NCI-H1417 (cell line): ENCODE results near the gene AOAH.

Experiments used
- DNase-seq, 3 experiments: peaks; one replicate each; lab custom pipeline; 2025; lab: John Stamatoyannopoulos, UW

Gene AOAH, protein sequence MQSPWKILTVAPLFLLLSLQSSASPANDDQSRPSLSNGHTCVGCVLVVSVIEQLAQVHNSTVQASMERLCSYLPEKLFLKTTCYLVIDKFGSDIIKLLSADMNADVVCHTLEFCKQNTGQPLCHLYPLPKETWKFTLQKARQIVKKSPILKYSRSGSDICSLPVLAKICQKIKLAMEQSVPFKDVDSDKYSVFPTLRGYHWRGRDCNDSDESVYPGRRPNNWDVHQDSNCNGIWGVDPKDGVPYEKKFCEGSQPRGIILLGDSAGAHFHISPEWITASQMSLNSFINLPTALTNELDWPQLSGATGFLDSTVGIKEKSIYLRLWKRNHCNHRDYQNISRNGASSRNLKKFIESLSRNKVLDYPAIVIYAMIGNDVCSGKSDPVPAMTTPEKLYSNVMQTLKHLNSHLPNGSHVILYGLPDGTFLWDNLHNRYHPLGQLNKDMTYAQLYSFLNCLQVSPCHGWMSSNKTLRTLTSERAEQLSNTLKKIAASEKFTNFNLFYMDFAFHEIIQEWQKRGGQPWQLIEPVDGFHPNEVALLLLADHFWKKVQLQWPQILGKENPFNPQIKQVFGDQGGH

DNA sequence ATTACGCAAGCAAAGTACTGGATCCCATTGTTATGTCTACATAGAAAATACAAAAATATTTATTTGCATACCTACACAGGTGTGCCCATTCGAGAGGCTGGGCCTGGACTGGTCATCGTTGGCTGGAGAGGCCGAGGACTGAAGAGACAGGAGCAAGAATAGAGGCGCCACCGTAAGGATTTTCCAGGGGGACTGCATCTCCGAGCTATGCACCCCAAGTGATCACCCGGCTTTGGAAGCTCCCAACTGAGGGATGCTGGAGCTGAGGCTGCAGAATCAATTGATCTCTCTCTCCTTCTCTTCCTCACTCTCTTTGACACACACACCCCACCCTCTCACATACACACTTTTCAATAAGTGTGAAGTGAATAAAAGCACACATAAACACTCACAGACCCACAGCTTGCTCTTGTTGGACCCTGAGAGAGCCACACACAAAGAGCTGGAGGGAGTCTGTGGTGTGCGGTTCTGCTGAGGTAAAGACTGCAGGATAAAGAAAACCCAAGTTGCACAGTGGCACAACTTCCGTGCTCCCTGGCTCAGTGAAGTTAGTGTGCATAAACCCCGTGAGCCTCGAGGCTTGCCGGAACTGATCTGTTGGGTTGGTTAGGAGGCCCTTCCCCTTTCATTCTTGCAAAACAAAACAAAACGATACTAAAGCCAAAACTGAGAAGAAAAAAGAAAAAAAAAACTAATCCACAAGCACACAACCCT, at the start of gene AOAH:
TSS of gene AOAH (minus strand) at position 544 of the 714 bp plus-strand sequence. CDS start at position 198, 346 bp downstream.
- no peak for DNase-seq

DNA sequence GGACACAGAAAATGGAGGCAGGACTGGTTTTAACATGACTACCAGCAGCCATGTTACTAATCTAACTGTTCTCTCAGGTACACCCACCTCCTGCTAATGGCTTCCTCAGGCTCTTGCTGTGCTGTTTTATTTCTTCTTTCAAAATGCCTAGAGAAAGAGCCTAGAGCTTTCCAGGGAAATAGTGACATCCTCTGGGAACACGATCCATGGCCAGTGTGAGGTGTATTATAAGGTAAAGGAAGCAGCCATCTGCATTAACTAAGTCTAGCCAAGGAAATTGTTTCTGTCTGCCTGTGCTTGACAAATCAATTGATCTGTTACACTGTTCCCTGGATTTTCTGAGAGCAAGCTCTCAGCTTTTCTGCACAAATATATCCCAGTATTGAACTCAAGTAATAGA, 42.2 kb upstream of the AOAH start:
- no peak for DNase-seq

DNA sequence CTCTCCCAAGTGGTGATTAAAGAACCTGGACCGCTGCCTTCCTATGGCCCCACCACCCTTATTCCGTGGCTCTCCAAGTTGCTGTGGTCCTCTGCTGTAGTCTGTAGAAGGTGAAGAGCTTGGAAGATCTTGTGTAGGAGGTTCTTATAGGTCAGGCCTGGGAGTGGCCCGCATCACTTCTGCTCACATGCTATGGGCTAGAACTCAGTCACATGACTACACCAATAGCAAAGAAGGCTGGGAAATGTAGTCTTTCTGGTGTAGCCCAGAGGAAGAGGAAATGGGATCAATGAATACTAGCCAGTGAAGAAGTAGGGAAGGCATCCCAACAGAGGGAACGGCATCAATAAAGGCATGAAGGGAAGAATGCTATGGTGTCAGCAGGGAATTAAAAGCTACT, 41.3 kb upstream of the AOAH start:
- no peak for DNase-seq

DNA sequence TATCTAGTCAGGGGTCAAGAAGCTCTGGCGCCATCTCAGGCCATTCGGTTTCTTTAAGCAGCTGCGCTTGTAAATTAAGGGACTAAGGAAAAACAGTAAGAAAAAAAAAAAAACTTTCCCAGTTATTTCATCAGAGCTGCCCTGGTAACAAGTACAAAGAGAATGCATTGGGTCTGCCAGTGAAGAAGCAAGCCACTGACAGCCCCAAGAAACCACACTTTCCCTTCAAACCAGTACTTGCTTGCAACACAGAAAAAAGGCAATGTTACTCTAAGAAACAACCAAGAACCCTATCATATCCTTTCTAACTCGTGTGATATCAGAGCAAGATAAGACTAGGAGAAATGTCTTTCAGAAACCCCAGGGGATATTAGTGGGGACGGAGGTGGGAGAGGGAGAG, 40.6 kb upstream of the AOAH start:
- no peak for DNase-seq

DNA sequence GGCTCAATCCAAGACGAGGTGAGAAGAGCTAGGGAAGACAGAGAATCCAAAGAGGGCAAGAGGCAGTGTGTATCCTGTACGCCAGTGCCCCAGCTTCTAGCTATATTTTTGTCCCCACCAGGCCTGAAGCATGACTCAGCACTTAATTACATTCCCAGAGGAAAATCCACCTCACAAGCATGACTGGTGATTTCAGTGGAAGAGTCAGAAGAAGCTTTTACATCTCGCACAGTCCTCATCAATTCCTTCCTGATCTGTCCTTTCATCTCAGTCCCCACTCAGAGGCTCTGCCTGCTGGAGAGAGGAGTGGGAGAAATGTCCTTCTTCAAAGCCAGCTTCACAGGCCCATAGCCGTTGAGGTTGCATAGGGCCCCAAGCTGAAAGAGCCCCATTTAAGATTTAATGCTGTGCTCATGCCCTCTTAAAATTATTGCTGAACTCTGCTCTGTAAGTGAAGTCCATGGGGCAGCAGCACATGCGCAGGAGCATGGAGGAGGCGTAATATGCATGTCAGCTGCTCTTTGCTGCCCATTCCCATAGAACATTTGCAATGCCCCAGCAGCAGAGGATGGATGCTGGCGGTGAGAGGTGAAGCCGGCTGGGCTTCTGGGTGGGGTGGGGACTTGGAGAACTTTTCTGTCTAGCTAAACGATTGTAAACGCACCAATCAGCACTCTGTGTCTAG, 39.0 kb upstream of the AOAH start:
- peak in 1 of 3 experiments; percentile 25 for DNase-seq

DNA sequence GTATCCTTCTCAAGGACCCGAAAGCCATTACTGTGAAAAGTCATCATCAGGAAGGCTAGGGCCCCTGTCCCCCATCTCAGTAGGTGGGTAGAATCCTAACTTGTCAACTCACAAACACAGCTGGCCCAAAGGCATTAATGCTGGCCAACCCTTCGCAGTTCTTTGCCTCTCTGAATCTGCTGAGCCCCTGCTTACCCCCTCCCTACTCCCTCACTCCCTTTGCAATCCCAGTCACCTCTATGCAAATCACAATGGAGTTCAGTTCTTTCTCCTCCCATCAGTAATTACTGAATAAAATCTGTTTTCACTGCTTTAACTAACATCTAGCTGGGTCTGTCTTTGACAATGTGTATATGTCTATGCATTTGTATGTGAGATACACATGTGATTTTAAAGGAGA, 38.1 kb upstream of the AOAH start:
- DNase-seq = no peak

DNA sequence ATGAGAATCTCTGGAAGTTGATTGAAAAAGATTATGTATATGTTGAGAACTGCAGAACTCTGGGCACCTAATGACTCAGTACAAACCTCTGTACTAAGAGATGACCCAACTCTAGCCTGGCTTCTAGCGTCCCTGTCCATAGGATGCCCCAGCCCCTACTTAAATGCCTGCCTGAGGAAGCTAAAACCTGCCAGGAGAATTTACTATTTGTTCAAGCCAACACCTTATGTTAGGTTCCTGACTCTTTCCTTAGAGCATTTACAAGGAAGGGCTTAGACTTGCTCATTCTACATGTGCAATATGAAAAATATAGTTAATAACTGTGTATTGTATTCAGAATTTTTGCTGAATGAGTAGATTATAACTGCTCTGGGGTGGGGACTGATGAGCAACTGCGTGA, 37.5 kb upstream of the AOAH start:
- no peak for DNase-seq

DNA sequence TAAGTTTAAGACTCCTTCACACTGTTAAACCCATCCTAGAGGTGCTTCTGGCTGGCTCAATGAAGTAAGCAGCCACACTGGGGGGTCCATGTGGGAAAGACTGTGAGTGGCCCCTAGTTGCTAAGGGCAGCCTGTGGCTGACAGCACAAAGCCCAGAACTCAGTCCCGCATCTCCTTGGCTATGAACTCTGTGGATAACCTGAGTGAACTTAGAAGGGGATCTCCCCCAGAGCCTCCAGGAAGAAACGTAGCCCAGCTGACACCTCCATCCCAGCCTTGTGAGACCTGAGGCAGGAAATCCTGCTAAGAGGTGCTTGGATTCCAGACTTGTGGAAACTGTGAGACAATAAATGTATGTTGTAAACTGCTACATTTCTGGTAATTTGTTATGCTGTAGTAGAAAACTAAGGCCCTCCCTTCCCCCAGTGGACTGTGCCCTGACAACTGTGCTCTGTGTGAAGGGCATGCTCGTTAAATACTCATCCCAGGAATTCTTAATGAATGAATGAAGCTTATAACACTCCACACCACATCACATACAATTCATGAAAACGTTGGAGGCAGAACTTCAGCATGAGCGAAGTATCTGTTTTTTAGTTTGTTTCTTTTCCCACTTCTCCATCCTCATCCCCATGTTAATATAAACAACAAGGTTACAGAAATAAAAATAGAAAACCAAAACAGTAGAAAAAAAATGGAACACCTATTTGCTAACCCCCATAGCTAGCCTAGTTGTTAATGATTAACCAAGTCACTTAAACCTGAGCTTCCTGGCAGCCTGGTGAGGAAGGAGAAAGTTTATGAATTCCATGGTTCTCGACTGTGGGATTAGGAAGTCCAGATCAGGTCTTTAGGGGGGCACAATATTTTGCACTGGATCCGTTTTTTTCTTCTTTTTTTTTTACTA, 36.8 kb upstream of the AOAH start:
- DNase-seq = no peak

DNA sequence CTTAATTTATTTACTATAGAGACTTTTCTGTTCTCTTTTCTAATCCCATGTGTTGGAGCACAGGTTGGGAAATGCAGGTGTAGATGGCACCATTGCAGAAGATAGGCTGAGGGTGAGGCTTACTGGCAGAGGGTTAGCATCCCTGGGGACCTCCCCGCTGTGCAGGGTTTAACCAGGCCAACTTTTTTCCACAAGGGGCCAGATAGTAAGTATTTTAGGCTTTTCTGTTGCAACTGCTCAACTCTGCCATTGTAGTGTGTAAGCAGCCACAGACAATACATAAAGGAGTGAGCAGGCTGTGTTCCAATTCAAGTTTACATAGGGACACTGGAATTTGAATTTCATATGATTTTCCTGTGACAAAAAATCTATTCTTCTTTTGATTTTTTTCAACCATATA, 34.6 kb upstream of the AOAH start:
- no peak for DNase-seq

DNA sequence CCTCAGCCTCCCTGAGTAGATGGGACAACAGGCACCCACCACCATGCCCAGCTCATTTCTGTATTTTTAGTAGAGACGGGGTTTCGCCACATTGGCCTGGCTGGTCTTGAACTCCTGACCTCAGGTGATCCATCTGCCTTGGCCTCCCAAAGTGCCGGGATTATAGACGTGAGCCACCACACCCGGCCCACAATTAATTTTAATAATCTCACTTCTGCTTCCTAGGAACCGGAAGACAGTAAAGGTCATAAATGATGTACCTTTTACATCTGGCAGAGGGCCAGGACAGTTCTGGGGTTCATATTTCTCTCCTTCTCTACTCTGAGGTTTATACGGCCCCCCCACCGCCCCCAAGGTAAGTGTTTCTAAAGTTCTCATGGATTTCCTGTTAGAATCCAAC, 31.2 kb upstream of the AOAH start:
- DNase-seq = no peak

DNA sequence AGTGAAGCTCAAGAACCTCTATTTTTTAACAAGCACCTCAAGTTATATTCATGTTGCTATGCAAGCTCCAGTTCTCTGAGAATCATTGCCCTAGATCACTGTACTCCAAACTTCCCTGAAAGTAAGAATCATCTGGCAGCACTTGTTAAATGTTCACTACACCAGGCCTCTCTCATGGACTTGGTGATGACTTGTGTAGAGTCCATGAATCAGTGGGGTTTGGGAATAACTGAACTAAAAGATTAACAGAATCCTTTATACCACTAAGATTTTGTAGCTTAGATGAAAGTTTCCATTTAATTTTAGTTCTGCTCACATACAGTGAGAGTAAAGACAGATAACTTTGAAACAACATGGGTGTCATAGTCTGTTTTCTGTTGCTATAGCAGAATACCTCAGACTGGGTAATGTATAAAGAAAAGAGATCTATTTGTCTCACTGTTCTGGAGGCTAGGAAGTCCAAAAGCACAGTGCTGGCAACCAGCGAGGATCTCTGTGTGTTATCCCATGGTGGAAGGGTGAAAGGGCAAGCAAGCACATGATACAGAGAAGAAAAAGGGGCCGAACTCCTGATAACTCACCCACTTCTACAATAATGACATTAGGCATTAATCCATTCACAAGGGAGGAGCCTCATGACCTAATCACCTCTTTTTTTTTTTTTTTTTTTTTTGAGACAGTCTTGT, 27.9 kb upstream of the AOAH start:
- DNase-seq = no peak

DNA sequence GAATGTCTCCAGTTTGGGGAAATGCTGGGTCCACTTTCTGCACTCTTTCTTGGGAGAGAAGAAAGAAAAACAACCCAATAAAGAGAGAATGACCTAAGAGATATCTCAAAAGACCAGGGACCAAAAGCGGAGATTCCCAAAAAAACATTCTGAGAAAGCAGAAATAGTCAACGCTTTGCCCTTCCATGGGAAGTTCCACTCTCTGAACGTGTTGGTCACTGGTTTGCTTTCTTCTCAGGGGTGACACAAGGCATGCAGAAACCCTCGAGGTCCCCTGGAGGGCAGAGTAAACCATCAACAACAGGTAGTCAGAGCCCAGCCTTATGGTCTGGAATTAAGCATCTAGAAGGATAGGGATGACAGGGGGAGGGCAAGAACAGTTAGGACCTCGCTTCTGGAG, 26.2 kb upstream of the AOAH start:
- DNase-seq = no peak

DNA sequence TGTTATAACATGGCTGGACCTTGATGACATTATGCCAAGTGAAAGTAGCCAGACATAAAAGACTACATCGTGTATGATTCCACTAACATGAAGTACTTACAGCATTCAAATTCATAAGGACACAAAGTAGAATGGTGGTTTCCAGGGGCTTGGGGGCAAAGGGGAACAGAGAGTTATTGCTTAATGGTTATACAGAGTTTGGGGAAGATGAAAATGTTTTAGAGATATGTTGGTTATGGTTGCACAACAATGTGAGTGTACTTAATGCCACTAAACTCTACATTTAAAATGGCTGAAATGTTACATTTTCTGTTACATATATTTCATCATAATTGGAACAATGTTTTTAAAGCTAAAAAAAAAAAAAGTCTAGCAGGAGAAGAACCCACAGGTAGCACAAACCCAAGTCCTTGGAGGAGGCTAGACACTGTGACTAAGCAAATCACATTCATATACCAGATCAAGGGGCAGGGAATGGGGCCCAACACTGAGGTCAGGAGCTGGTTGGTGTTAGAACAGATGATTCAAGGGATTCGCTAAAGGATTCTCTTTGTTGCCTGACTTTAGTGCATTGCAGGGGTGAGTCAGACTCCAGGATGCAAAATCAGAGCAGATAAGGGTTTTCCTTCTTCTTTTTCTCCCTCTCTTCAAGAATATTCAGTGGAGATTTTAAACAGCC, 25.1 kb upstream of the AOAH start:
- DNase-seq = no peak

DNA sequence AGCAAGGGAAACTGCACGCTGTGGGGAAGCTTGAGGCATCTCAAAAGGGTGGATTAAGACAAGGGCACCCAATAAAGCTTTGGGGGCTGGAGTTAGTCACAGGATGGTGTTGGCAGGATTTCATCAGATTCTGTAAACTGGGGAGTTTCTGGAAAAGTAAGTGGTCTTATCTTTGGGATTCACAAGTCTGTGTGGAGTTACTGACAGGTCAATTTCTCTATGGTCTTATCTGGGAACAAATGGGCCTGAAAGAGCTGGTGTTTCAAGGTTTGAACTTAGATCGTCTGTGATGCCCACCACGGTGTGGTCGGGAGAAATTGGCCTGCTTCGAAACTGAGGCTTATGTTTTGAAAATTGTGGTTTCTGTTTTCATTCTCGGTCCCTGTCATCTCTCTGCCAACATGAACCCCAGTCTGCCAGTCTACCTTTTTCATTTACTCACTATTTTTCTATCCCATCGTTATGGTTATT, 23.8 kb upstream of the AOAH start:
- no peak for DNase-seq

DNA sequence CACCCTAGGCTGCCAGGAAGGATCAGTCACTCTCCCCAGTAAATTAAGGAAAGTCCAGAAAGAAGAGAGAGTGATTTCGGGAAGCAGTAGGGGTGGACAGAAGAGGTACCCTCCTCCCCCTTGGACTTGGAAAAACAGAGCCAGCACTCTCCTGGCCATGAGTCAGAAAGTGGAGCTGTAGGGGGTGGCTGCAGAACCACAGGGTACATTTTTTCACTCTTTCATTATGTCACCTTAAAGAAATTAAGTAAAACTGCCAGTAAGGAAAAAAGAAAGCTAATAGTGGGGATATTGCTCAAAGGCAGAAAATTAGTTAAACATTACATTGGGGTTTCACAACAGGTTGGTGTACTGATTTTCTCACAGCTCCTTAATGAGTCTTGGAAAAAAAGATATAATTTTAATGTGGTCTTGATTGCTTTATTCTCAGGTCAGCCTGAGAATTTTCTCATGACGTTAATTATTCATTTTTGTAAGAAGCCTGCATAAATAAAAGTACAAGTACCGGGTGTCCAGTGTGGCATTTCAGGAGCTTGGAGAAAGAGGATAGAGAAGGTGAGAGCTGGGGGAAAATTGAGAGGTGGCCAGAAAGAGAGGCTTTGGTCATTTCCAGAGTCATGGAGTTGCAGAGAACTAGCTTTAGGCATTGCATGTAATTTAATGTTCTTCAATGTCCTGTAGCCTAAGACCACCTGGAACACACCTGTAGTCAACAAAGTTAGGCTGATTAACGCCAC, 23.2 kb upstream of the AOAH start:
- DNase-seq = no peak

DNA sequence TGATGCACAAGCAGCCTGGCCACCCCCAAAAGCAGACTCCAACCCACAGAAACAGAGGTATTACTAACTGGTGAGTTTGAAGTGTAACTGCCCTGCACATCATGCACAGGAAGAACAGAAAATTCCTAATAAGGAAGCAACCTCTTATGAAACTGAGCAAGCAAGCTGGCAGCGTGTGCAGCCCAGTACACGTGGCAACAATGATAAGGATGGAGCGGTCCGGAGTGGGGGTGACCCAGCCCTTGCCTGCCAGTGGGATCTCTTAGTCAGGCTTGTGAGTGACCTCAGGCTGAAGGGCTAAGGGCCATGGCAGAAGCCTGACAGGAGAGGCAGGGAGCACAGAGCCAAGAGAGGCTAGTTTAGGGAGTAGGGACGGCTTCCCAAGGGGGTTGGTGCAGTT, 22.1 kb upstream of the AOAH start:
- DNase-seq = no peak

DNA sequence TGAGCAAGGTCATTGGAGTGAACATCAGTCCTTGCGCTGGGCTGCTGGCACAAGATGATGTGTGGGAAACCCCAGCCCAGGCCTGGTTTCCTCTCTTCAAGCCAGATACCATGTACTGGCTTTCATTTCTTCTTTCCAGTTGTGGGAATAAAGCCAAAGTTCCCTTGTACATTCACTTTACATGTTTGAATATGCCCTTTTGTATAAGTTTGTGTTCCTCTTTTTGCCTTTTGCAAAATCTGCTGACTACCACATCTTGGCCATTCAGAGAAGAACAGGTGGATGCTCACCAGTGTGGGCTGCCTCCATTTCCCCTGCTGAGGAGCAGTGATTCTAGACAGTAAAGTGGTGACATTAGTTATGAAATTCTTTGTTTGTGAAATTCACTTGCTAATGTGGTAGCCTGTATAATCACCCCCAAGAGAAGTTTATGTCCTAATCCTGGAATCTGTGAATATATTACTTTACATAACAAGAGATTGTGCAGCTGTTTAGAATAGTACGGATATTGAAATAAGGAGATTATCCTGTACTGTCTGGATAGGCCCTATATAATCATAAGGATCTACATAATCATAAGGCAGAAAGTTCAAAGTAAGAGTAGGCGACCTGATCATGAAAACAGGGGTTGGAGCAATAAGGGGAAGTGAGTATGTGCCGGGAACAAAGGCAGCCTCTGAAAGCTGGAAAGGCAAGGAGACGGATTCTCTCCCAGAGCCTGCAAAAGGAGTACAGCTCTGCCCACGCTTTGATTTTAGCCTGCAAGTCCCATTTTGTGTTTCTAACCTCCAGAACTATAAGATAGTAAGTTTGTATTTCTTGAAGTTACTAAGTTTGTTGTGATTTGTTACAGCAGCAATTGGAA, 18.8 kb upstream of the AOAH start:
- DNase-seq = no peak

DNA sequence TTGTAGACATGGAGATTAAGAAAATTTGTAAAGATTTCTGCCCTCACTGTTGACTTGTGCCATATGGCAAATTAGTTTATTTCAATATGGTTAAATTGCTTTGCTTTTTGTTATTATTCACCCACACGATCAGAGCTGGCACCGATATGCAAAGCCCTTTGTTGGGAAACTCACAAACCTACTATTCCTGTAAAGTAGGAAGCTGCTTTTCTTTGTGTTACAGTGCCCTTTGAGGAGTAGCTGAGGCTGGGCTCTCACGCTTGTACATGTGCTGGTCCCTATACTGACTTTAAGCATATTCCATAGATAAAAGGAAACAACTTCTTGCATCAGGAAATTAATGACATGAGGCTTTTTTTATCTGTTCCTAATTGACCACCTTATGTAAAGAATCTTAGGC, 17.6 kb upstream of the AOAH start:
- no peak for DNase-seq

DNA sequence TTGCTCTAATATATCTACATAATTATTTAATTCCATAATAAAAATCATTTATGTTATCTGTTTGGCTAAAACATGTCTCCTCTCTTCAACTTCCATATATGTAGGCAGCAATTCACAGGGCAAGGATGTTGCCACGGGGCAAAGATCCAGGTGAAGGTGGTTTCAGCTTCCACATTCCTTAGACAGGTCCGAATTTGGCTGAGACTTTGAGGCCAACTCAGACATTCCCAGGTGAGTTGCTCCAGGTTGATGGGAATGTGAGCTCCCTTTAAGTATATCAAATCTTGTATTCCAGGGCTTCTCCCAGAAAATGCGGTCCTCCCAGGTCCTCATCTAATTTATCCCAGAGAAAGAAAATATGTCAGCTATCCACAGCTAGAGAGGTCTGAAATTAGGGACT, 15.1 kb upstream of the AOAH start:
- no peak for DNase-seq
